HepG2 (cell line): ENCODE results near the gene DDI2. TPM values are rescaled to one million over a fixed set of nuclear protein-coding genes. Genes with fewer than 3 reads are reported as not detected.

Source experiments
- CC2D1A ChIP-seq: sonication (generic); formaldehyde crosslinking; IDR thresholded peaks from 2 replicates; pipeline ENCODE4 v1.8.1; 2023; ENCODE audit warnings: mild to moderate bottlenecking, missing genetic modification reagents
- ETV5 ChIP-seq: IDR thresholded peaks from 2 replicates; pipeline ENCODE4 v1.6.1; 2018; ENCODE audit warnings: missing biosample characterization, missing genetic modification reagents, inconsistent platforms, borderline replicate concordance
- FOSL2 ChIP-seq: sonication (generic); formaldehyde crosslinking; IDR thresholded peaks from 2 replicates; pipeline ENCODE4 v1.4.0; 2020; ENCODE audit warnings: missing genetic modification reagents
- FOXP1 ChIP-seq, 2 experiments: fragments of 450-650 bp in 1 of 2; IDR thresholded peaks; 2 replicates each; pipeline ENCODE4 v1.6.1; 2017 to 2018; ENCODE audit warnings: antibody characterized with exemption in 1 of 2
- GABPB1 ChIP-seq: IDR thresholded peaks from 2 replicates; pipeline ENCODE4 v1.6.1; 2016; ENCODE audit warnings: mild to moderate bottlenecking, missing genetic modification reagents, moderate library complexity, missing compliant biosample characterization
- GATAD2A ChIP-seq: IDR thresholded peaks from 2 replicates; pipeline ENCODE4 v1.6.1; 2016
- HOXA5 ChIP-seq: sonication (generic); formaldehyde crosslinking; IDR thresholded peaks from 2 replicates; pipeline ENCODE4 v1.4.0; 2020; ENCODE audit warnings: missing genetic modification reagents
- MIER2 ChIP-seq: IDR thresholded peaks from 2 replicates; pipeline ENCODE4 v1.6.1; 2016; ENCODE audit warnings: missing biosample characterization, missing genetic modification reagents
- NFE2L1 ChIP-seq: sonication (generic); formaldehyde crosslinking; IDR thresholded peaks from 2 replicates; pipeline ENCODE4 v1.4.0; 2020; ENCODE audit warnings: missing genetic modification reagents, mild to moderate bottlenecking, borderline replicate concordance
- PHB2 ChIP-seq: fragments of 450-650 bp; IDR thresholded peaks from 2 replicates; pipeline ENCODE4 v1.6.1; 2018; ENCODE audit not compliant: partially characterized antibody
- RARA ChIP-seq: IDR thresholded peaks from 2 replicates; pipeline ENCODE4 v1.6.1; 2016; ENCODE audit warnings: missing genetic modification reagents, missing compliant biosample characterization
- RXRA ChIP-seq: sonication (generic); formaldehyde crosslinking; IDR thresholded peaks from 2 replicates; pipeline ENCODE4 v1.5.1; 2020; ENCODE audit warnings: missing genetic modification reagents
- TMF1 ChIP-seq: sonication (generic); formaldehyde crosslinking; IDR thresholded peaks from 2 replicates; pipeline ENCODE4 v1.8.1; 2022; ENCODE audit warnings: low read depth, missing genetic modification reagents
- ZKSCAN1 ChIP-seq: fragments of 150-350 bp; IDR thresholded peaks from 2 replicates; pipeline ENCODE4 v1.6.1; 2014; ENCODE audit warnings: low read length
- ZNF335 ChIP-seq: sonication (generic); formaldehyde crosslinking; IDR thresholded peaks from 2 replicates; pipeline ENCODE4 v1.4.0; 2020; ENCODE audit warnings: missing genetic modification reagents
- ZNF430 ChIP-seq: sonication (generic); formaldehyde crosslinking; IDR thresholded peaks from 2 replicates; pipeline ENCODE4 v1.9.0; 2021; ENCODE audit warnings: mild to moderate bottlenecking, missing genetic modification reagents
- ZNF468 ChIP-seq: sonication (generic); formaldehyde crosslinking; IDR thresholded peaks from 2 replicates; pipeline ENCODE4 v1.8.0; 2022; ENCODE audit warnings: mild to moderate bottlenecking, moderate library complexity, missing genetic modification reagents
- ZNF615 ChIP-seq: sonication (generic); formaldehyde crosslinking; IDR thresholded peaks from 2 replicates; pipeline ENCODE4 v1.5.0; 2020; ENCODE audit warnings: mild to moderate bottlenecking, missing genetic modification reagents, borderline replicate concordance
- ZNF724P ChIP-seq: sonication (generic); formaldehyde crosslinking; IDR thresholded peaks from 2 replicates; pipeline ENCODE4 v1.8.0; 2022; ENCODE audit warnings: missing genetic modification reagents, borderline replicate concordance
- polyA plus RNA-seq, 8 experiments: library from polyadenylated mRNA; depleted of rRNA in 3 of 8; stranded (reverse) in 7 of 8; unstranded in 1 of 8; fragments of >200 nt; fragmentation: Illumina TruSeq in 4 of 8; extraction: Trizol in 4 of 8; gene quantifications; 2 replicates each; pipeline versions ENCODE4 v1.2.1 to v1.2.3, GENCODE V29; 2011 to 2016; ENCODE audit warnings: low read depth in 4 of 8, missing spikeins in 1 of 8, mixed read lengths in 1 of 8; ENCODE audit not compliant: insufficient read depth in 1 of 8
- total RNA-seq, 5 experiments: library from RNA; depleted of rRNA; stranded (reverse); fragments of >200 nt; fragmentation: Illumina TruSeq; extraction: Trizol; gene quantifications; 2 replicates each; pipeline ENCODE4 v1.2.3, GENCODE V29; 2016; ENCODE audit warnings: low read depth in 1 of 5
- TF ChIP-seq, protein P1 (sequence below): IDR thresholded peaks from 2 replicates; pipeline ENCODE4 v1.6.1; 2016; ENCODE audit warnings: missing genetic modification reagents, missing compliant biosample characterization
- TF ChIP-seq, protein P2 (sequence below): sonication (generic); formaldehyde crosslinking; IDR thresholded peaks from 2 replicates; pipeline ENCODE4 v1.4.0; 2020; ENCODE audit warnings: missing genetic modification reagents, borderline replicate concordance
- TF ChIP-seq, protein P3 (sequence below): sonication (generic); formaldehyde crosslinking; IDR thresholded peaks from 2 replicates; pipeline ENCODE4 v1.4.0; 2020; ENCODE audit warnings: mild to moderate bottlenecking, missing genetic modification reagents
- TF ChIP-seq, protein P4 (sequence below): sonication (generic); formaldehyde crosslinking; IDR thresholded peaks from 2 replicates; pipeline ENCODE4 v1.5.0; 2020; ENCODE audit warnings: mild to moderate bottlenecking, missing genetic modification reagents

The DDI2 gene
- total and polyA plus RNA-seq, 2 of the 13 experiments (the other 11 are each of a cell fraction or from before 2014, with no cell fraction given): 8.5 to 25.7 TPM

DNA sequence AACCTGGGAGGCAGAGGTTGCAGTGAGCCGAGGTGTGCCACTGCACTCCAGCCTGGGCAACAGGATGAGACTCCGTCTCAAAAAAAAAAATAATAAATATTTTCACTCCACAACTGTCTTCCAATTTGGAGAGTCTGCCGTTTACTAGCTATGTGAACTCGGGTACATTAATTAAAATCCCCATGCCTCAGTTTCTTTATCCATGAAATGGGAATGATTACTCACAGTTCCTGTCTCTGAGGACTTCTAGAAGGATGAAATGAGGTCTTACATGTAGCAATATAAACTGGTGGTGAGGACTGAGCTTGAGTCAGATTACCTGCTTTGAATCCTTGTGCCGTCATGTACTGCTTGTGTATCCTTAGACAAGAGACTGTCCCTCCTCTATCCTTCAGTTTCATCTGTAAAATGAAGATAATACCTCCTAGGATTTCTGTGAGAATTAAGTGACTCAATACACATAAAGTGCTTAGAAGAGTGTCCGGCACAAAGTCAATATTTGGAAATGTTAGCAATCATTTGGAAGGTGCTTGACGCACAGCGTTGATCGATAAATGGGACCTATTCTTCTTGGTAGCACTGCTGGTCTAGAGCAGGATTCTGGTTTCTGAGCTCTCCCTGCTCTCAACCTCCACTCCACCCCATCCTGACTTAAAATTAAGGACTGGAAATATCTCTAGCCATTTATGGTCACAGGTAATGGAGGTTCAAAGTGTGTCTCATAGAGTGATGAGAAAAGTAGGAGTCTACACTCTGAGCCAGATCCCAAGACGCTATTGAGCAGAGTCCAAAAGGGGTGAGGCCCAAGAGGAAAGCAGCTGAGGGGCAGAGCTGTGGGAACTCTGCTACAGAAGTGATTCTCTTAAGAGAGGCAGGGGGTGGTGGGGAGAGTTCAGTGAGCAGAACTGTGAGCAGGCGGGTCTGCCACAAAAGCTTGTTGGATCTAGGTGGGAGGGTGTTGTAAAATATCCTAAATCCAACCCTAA is 11.6 kb upstream of the DDI2 start (continued):
- TF ChIP-seq, protein P1, sequence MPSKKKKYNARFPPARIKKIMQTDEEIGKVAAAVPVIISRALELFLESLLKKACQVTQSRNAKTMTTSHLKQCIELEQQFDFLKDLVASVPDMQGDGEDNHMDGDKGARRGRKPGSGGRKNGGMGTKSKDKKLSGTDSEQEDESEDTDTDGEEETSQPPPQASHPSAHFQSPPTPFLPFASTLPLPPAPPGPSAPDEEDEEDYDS (CRISPR knock-in tag): no peak
- TF ChIP-seq PHB2: no peak
- no peak for TF ChIP-seq ZKSCAN1
- TF ChIP-seq ZNF724P: no peak
- TF ChIP-seq, protein P2, sequence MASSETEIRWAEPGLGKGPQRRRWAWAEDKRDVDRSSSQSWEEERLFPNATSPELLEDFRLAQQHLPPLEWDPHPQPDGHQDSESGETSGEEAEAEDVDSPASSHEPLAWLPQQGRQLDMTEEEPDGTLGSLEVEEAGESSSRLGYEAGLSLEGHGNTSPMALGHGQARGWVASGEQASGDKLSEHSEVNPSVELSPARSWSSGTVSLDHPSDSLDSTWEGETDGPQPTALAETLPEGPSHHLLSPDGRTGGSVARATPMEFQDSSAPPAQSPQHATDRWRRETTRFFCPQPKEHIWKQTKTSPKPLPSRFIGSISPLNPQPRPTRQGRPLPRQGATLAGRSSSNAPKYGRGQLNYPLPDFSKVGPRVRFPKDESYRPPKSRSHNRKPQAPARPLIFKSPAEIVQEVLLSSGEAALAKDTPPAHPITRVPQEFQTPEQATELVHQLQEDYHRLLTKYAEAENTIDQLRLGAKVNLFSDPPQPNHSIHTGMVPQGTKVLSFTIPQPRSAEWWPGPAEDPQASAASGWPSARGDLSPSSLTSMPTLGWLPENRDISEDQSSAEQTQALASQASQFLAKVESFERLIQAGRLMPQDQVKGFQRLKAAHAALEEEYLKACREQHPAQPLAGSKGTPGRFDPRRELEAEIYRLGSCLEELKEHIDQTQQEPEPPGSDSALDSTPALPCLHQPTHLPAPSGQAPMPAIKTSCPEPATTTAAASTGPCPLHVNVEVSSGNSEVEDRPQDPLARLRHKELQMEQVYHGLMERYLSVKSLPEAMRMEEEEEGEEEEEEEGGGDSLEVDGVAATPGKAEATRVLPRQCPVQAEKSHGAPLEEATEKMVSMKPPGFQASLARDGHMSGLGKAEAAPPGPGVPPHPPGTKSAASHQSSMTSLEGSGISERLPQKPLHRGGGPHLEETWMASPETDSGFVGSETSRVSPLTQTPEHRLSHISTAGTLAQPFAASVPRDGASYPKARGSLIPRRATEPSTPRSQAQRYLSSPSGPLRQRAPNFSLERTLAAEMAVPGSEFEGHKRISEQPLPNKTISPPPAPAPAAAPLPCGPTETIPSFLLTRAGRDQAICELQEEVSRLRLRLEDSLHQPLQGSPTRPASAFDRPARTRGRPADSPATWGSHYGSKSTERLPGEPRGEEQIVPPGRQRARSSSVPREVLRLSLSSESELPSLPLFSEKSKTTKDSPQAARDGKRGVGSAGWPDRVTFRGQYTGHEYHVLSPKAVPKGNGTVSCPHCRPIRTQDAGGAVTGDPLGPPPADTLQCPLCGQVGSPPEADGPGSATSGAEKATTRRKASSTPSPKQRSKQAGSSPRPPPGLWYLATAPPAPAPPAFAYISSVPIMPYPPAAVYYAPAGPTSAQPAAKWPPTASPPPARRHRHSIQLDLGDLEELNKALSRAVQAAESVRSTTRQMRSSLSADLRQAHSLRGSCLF (CRISPR knock-in tag): no peak
- TF ChIP-seq, protein P3, sequence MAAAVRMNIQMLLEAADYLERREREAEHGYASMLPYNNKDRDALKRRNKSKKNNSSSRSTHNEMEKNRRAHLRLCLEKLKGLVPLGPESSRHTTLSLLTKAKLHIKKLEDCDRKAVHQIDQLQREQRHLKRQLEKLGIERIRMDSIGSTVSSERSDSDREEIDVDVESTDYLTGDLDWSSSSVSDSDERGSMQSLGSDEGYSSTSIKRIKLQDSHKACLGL (CRISPR knock-in tag): no peak
- TF ChIP-seq RARA: peak; percentile 84
- TF ChIP-seq MIER2 (CRISPR knock-in tag): no peak
- TF ChIP-seq GATAD2A: peak; percentile 95
- TF ChIP-seq NFE2L1: no peak
- TF ChIP-seq TMF1 (CRISPR knock-in tag): no peak
- no peak for TF ChIP-seq GABPB1 (CRISPR knock-in tag)
- TF ChIP-seq RXRA (CRISPR knock-in tag): no peak
- TF ChIP-seq HOXA5 (CRISPR knock-in tag): no peak
- TF ChIP-seq ZNF335 (CRISPR knock-in tag): no peak
- no peak for TF ChIP-seq FOXP1 (IDR thresholded peaks at IDR 0.05)
- peak; percentile 62; the same call in 1 of the 2 replicates for TF ChIP-seq FOXP1 (CRISPR knock-in tag; IDR thresholded peaks at IDR 0.05)
- TF ChIP-seq ETV5 (CRISPR knock-in tag): peak; percentile 33; the same call in 1 of the 2 replicates
- TF ChIP-seq ZNF615 (CRISPR knock-in tag): no peak
- TF ChIP-seq ZNF430 (CRISPR knock-in tag): no peak
- no peak for TF ChIP-seq ZNF468 (CRISPR knock-in tag)
- TF ChIP-seq, protein P4, sequence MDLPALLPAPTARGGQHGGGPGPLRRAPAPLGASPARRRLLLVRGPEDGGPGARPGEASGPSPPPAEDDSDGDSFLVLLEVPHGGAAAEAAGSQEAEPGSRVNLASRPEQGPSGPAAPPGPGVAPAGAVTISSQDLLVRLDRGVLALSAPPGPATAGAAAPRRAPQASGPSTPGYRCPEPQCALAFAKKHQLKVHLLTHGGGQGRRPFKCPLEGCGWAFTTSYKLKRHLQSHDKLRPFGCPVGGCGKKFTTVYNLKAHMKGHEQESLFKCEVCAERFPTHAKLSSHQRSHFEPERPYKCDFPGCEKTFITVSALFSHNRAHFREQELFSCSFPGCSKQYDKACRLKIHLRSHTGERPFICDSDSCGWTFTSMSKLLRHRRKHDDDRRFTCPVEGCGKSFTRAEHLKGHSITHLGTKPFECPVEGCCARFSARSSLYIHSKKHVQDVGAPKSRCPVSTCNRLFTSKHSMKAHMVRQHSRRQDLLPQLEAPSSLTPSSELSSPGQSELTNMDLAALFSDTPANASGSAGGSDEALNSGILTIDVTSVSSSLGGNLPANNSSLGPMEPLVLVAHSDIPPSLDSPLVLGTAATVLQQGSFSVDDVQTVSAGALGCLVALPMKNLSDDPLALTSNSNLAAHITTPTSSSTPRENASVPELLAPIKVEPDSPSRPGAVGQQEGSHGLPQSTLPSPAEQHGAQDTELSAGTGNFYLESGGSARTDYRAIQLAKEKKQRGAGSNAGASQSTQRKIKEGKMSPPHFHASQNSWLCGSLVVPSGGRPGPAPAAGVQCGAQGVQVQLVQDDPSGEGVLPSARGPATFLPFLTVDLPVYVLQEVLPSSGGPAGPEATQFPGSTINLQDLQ (CRISPR knock-in tag): no peak
- TF ChIP-seq CC2D1A (CRISPR knock-in tag): no peak
- peak; percentile 77 for TF ChIP-seq FOSL2 (CRISPR knock-in tag)
